ENCODE results near the gene CDC20.
"Not testable (repeated sequence)": the region's sequence is repeated elsewhere in the genome, so short reads cannot be mapped to it uniquely, and the experiment has no call there.

The CDC20 gene

DNA sequence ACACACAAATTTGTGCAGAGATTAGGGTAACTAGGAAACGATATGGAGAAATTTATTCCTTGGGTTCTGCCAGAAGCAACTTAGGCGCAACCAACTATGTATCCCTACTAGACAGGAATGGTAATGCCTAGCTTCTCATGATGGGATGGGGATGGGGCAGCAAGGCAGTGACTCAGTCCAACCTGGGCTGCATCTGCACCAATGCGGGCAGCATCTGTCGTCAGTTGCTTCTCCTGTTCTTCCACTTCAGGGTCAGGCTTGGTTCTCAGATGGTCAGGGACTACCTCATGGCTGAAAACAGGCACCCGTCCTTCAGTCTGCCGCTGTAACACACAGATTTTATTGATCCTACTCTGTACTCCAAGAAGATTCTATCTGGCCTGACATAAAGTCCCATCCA lies 27.9 kb downstream of the CDC20 start:
- DNase-seq = no peak

DNA sequence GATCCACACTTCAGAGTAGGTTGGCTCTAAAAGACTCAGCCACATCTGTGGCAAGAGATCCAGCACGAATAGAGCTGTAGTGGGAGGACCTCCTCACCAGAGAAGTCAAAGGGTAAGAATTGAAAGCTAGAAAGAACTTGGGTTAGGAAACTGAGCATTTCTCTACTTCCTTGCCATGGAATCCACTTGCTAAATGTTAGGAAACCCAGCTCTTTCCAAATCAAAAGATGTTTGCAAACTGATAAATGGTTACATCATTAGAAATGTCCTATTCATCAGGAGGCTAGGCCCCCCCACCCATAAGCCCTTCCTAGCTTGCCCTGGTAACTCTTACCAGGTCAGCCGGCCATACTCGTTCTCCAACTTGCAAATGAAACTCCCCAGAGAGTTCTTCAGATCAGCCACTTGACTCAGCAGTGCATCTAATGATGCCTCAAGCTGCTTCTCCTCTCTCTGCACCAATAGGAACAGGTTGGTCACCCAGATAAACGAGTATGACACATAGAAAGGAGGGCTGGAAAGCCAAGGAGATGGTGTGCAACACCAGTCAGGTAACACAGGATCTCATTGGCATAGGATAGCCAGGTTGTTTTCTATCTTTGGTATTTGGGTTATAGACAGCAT lies 29.3 kb downstream of the CDC20 start:
- DNase-seq = no peak

DNA sequence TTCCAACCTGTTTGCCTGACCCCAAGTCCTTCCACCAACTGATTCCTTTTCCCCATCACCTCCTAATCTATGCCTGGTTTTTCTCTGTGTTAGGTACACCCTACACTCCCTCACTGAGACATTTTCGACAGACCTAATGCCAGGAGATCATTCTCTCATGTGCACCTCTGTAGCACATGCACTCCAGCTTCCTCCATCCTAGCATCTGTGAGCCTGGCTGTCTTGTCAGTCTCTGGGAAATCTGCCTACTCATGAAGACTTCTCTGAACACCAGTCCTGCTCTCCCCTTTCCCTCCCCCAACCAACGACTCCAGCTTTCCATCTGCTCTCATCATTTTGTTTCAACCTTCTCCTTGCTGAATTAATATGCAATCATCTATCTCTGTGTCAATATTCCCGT lies 29.8 kb downstream of the CDC20 start:
- DNase-seq = peak; percentile 37

DNA sequence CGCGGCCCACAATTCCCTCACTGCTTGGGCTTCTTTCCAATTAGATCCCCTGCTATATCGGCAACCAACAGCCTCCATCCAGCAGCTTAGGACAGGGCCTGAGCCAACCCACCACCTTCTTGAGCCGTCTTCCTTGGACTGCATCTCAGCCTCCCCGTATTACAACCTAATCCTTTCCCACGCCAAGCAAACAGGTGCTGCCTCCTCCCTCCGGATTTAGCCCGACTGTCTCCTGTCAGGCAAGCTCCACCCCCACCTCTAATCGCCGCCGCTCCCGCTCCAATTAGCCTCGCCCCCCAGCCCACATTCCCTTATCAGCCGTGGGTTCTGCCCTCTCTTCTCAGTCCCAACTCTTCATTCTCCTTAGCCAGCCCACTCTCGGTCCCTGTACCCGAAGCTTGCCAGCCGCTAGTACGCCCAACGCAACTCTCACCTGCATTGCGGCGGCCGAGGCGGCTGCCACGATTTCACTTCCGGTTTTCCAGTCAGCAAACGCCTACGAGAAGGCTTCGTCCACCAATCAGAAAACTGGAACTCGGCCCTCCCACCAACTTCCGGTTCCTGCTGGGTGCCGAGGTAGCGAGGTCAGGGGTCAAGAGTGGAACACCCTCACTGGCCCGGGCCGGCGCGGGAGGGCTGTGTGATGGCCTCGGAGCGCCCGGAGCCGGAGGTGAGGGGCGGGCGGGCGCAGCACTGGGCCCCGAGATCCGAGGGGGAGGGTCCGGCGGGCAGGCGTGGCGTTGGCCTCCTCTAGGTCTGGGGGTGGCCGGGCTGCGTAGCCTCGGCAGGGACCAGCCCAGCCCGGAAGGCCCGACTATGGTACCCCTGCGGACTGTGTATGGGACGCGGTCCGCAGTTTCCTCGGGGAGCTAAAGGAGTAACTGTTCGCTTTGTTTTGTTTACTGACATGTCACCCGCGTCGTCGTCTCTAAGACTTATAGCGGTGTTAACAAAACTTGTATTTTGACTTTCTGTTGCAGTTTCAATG lies 30.8 kb downstream of the CDC20 start, which contains the start of the genes MED8 and SZT2:
Gene MED8, minus strand, starts transcription at position 475 of the 988 bp plus-strand sequence. Its CDS starts 36 bp downstream, at position 439.
Gene SZT2, plus strand, starts transcription at position 574 of the 988 bp plus-strand sequence. Its CDS starts 70 bp downstream, at position 644.
- DNase-seq = peak; percentile 97

DNA sequence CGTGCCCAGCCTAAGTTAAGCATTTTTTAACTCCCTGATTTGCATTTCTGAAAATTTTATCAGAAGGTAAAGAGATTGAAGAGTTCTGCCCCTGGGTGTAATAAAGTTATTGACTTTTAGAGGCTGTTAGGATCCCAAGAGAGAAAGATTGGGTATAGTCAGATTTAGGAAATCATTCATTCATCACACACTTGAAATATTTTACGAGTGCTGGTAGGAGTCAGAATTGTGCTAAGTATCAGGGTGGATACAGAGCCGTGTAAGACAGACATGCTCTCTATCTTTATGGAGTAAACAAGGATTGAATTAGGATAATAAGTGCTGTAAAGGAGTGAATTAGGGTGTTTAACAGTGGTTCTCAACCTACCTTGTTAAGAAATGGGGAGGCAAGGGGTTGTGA lies 33.9 kb downstream of the CDC20 start:
- DNase-seq = no peak

DNA sequence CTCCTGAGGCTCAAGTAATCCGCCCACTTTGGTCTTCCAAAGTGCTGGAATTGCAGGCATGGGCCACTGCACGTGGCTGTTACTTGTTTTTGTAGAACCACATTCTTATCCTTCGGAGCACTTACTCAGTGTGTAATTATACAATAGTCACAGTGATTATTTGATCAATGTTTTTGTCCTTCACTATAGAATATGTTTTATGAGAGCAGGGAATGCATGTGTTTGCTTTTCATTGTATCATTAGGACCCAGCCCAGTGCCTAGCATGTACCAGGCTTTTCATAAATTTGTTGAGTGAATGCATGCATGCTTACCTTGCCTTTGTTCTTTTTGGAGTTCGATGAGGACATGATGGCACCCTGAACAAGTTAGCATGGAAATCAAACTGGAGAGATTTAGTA lies 36.7 kb downstream of the CDC20 start:
- DNase-seq = no peak

DNA sequence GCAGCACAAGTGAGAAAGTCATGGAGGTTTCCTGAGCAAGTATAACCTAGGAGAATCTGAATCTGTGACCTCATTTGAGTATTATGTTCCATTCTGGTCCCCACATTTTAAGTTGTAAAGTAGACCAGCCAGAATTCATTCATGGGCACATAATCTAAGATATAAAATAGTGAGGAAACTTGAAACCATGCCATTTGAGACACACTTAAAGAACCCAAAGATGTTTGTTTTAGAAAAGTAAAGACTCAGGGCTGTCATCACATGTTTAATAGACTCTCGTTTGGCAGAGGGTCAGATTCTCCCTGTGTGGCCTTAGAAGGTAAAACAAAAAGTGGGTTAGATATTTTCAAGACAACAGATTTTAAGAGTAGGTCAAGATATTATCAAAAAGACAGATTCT lies 37.3 kb downstream of the CDC20 start:
- DNase-seq = no peak

DNA sequence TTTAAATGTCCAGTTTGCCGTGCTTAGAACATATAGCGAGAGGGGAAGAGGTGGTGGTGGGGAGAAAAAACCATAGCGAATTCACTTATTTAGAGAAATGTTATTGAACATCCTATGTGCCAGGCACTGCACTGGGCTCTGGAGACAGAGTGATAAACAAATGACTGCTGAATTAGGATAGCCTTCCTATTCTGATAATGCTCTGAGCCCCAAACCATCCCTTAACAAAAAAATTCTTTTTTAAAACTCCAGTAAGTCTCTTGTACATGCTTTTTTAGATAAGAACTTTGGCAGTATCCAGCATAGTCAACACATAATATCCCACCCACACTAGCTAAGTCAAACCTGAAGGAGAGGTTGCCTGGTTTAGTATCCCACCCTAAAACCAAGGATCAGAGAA lies 39.4 kb downstream of the CDC20 start:
- no peak for DNase-seq

DNA sequence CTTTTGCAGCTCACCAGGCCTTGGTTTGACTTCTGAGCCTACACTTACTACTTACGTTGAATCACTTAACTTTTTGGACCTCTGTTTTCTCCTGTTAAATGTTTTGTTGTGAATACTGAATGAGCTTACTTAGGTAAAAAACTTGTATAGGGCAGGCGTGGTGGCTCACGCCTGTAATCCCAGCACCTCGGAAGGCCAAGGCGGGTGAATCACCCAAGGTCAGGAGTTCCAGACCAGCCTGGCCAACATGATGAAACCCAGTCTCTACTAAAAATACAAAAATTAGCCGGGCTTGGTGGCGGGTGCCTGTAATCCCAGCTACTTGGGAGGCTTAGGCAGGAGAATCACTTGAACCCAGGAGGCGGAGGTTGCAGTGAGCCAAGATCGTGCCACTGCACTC lies 41.7 kb downstream of the CDC20 start:
- not testable (repeated sequence) for DNase-seq

DNA sequence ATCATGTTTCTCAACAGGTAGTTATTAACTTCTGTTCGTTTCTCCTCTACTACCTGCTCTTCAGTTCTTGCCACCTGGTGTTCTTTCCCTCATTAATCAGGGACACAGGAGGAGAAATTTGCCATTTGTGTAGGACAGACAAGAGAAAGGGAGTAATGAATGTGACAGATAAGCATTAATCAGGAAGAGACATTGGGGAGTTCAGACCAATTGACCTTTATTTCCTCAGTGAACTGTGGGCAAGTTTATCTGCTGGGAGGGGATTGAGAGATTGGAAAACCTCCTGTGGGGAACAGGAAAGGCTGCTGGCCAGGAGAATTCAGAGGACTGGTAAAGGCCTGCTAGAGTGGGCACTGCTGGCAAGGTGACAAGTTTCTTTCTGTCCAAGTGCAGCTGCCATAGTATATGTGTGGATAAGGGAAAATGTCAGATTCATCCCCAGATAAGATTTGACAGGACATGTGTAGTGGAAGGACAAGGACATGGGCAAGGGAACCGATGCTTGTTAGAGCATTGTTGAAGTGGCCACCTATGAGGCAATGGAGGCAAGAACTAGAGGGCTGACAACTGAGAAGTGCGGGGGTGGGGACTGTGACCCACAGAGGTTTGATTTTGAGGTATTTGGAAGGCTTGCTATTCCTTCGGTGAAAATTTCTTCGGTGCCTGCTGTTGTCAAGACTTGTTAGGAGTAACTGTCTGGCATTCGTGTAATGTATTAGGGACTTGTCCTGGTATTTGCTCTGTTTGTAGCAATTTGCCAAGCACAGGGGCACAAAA lies 43.5 kb downstream of the CDC20 start:
- DNase-seq = no peak

DNA sequence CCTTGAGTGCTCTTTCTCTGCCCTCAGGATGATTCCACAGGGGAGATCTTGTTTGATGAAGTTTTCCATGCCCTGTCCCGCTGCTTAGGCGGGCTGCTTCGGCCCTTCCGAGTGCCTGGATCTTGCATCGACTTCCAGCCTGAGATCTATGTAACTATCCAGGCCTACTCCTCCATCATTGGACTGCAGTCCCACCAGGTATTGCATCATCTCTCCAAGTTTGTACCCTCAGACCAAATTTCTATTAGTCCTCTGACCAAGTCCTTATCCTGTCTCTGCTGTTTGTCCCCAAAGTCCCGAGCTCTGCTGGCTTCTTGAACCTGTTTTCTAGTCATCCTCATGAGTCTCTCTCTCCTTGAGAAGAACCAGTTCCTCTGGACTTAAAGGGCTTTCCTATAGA lies 45.6 kb downstream of the CDC20 start:
- no peak for DNase-seq

DNA sequence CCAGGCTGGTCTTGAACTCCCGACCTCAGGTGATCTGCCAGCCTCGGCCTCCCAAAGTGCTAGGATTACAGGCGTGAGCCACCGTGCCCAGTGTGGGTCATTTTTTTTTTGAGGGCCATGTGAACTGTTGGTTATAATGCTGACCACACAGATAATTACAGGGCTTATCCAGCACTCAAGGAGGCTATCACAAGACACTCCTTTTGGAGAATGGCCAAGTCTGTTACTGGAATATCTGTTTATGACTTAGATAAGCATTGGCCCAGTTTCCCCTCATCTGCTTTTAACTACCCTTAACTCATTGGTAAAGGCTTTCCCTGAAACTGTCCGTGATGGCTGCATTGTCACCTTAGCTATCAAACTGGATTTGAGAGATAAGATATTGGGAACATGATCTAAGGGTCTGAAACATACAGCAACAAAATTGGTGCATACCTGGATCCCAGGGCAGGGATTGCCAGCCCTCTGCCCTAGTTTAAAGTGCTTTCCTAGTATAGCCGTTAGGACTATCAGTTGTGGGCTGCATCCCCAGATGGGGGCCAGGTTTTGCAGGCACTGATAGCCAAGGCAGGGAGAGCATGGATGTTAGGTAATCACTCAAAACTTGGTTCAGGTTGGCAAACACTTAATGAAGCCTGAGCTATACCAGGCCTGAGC lies 46.6 kb downstream of the CDC20 start:
- no peak for DNase-seq

DNA sequence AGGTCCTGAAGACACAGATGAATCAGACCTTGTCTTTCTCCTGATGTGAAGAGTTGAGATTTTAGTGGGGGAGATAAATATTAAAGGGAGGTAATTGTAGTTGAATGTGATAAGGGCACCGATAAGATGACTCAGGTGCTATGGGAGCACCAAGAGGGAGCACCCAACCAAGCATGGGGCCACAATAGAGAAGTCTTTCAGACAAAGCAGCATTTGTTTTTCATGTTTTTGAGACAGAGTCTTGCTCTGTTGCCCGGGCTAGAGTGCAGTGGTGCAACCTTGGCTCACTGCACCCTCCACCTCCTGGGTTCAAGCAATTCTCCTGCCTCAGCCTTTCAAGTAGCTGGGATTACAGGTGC lies 47.1 kb downstream of the CDC20 start:
- DNase-seq = no peak

DNA sequence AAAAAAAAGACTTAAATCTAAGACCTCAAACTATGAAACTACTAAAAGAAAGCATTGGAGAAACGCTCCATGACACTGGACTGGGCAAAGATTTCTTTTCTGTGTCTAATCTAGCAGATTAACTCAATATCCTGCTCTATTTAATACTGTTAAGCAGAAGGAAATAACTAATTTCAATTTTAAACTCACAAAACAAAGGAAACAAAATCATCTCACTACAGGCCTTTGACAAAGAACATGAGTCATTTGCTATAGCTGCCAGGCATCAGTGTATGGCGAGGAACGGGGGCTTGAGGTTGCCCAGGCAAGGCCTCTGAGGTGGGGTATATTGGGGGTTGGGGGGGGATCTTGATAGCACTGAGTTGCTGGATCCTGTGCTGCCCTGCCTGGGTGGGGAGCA lies 51.8 kb downstream of the CDC20 start:
- no peak for DNase-seq
